GM20000 (cell line): Measurements from ENCODE around the gene P2RY8.
"Not testable (repeated sequence)": the region's sequence is repeated elsewhere in the genome, so short reads cannot be mapped to it uniquely, and the experiment has no call there.

Experiments used
- DNase-seq: peaks from one replicate; pipeline ENCODE4 v3.0.0; 2012; ENCODE audit warnings: low spot score
- TF ChIP-seq, protein P1 (sequence below): IDR thresholded peaks from 2 replicates; pipeline ENCODE4 v1.5.1; 2012; ENCODE audit warnings: mild to moderate bottlenecking, control low read depth; ENCODE audit errors: extremely low read depth, missing control alignments

The P2RY8 gene

DNA sequence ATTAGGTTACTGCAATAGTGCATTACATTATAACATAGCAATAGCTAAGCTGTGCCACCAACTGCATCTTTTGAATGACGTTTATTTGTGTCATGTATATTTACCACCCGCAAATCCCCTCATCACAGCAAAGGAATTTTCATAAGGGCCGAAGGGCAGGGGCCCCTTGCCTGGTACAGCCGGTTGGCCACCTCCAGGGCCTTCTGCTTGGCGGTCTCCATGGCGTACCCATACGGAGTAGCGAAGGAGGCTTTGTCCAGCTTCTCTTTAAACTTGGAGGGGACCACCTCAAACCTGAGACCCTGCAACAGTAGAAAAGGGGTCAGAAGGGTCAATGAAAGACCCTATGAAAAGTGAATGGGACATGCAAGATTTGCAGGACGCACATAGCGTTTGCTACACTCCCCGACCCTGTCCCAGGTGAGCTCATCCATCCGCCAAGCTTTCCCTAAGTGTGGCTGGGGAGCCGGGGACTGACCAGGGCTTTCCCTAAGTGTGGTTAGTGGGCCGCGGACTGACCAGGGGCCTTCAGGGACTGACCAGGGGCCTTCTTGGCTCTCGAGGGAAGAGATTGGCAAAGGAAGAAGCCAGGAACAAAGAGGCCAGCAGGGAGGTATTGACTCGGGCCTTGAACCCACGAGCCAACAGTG lies 94.8 kb downstream of the P2RY8 start:
- TF ChIP-seq, protein P1, sequence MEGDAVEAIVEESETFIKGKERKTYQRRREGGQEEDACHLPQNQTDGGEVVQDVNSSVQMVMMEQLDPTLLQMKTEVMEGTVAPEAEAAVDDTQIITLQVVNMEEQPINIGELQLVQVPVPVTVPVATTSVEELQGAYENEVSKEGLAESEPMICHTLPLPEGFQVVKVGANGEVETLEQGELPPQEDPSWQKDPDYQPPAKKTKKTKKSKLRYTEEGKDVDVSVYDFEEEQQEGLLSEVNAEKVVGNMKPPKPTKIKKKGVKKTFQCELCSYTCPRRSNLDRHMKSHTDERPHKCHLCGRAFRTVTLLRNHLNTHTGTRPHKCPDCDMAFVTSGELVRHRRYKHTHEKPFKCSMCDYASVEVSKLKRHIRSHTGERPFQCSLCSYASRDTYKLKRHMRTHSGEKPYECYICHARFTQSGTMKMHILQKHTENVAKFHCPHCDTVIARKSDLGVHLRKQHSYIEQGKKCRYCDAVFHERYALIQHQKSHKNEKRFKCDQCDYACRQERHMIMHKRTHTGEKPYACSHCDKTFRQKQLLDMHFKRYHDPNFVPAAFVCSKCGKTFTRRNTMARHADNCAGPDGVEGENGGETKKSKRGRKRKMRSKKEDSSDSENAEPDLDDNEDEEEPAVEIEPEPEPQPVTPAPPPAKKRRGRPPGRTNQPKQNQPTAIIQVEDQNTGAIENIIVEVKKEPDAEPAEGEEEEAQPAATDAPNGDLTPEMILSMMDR, result no peak

DNA sequence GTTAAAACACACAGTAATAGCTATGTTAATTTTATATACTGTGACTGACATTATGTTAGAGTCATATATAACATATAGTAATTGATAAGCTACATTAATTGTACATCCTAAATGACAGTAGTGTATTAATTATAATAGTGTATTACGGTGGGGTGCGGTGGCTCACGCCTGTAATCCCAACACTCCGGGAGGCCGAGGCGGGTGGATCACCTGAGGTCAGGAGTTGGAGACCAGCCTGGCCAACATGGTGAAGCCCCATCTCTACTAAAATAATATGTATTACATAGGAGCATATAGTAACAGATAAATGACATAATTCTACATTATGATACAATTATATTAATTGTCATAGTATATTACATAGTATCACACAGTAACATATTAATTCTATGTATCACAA lies 96.5 kb downstream of the P2RY8 start:
- TF ChIP-seq, protein P1, result no peak
- no peak for DNase-seq

More for the DNA sequence above, 94.8 kb downstream of the P2RY8 start:
- DNase-seq, result peak; percentile 6

DNA sequence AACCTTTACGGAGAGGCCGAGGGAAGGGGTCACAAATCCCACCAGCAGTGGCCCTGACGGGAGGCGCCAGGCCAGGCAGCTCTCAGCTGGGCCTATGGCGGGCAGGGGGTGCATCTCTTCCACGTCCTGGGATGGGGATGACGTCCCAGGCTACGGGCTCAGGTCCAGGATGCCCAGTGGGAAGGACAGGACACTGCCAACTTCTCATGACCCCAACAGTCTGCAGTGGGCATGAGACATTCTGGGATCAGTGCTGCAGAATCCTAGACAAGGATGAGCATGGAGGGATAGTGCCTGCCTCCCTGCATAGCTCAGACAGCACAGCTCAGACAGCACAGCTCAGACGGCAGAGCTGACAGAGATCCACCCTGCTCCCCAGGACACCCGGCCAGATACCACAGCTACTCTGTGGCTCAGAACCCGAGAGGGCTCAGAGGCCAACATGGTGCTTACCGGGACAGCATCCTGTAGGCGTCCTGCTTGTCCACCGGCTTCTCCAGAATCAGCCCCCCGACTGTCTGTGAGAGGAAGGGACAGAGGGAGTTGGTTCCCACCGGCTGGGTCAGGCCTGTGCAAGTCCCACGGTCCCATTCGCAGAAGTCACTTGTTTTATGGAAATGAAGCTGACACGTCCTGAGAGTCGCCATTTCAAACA lies 101.6 kb downstream of the P2RY8 start:
- DNase-seq, result no peak
- TF ChIP-seq, protein P1, result no peak

DNA sequence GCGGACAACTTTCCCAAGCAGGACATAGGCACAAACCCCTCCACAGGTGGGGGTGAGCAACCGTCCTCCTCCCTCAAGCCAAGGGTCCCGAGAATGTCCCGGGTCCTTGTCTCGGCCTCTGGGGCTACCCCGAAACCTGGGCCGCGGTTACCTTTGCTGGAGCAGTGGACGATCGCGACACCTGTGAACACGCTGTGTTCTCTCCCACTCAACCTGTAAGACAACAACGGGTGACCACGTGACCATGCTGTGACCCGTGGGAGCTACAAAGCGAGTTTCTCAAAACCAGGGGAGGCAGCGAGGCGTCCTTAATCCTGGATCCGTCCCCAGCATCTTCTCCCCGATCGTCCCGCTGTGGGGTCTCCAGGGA lies 102.1 kb downstream of the P2RY8 start:
- TF ChIP-seq, protein P1, result no peak
- no peak for DNase-seq

DNA sequence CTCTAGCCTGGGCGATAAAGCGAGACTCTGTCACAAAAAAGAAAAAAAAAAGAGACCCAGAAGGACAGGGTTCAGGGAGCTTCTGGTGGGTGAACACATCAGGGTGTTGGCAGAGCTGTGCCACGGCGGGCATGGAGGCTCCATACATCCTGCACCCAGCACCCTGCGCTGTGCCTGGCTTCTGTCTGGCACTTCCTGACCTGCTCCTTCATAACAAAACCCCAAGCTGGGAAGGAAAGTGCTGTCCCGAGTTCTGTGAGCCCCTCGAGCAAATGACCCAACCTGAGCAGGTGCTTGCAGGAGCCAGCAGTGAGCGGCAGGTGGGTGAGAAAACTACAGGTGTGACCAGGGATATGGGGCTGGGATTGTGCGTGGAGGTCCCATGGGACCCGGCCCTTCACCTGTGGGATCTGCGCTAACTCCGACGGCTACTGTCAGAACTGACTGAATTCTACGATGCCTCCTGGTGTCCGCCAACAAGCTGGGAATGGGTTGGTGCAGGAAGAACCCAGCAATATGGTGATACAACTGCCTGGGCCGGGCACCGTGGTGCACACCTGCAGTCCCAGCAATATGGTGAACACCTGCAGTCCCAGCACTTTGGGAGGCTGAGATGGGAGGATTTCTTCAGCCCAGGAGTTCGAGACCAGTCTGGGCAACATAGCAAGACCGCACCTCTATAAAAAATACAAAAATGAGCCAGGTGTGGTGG lies 103.2 kb downstream of the P2RY8 start:
- DNase-seq, result no peak

DNA sequence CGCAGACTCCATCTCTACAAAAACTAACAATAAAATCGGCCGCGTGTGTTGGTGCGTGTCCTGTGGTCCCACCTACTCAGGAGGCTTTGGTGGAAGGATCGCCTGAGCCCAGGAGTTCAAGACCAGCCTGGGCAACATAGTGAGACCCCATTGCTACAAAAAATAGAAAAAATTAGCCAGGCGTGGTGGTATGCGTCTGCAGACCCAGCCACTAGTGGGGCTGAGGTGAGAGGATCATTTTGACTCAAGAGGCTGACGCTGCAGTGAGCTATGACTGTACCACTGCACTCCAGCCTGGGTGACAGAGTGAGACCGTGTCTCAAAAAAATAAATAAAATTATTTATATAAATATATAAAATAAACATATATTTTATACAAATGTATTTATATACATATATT lies 106.5 kb downstream of the P2RY8 start:
- TF ChIP-seq, protein P1, result no peak

More for the DNA sequence above, 103.2 kb downstream of the P2RY8 start:
- TF ChIP-seq, protein P1, result no peak

DNA sequence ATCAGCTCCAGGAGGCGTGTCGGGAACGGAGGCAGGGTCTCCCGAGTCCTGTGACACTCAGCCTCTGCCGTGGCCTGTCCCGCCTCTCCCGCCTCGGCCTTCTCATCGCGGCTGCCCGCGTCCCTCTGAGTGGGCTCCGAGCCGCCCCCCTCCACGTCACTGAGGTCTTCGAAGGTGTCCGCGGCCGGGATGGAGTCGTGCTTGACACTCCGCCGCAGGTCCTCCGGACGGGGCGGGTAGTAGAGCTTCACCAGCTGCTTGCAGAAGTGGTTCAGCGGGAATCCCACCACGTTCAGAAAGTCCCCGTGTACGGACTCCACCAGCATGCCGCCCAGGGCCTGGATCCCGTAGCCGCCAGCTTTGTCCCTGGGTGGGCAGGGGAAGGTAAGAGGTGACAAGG lies 109.2 kb downstream of the P2RY8 start:
- TF ChIP-seq, protein P1, result no peak
- DNase-seq, result no peak

More for the DNA sequence above, 106.5 kb downstream of the P2RY8 start:
- DNase-seq, result no peak

DNA sequence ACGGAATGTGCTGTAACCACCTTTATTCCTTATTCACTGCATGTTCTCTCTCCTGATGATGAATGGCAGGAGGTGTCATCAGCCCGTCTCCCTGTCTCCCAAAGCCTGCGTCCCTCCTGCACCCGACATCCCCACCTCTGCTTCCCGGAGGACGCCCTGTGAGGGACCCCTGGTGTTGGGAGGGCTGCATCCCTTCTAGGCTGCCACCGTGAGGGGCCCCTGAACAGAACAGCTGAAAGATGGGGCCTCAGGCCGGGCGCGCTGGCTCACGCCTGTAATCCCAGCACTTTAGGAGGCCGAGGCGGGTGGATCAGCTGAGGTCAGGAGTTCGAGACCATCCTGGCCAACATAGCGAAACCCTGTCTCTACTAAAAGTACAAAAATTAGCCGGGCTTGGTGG lies 110.7 kb downstream of the P2RY8 start:
- not testable (repeated sequence) for DNase-seq
